ENCODE measurements around the gene NELFE.
"Not testable (repeated sequence)": the region's sequence is repeated elsewhere in the genome, so short reads cannot be mapped to it uniquely, and the experiment has no call there.

The NELFE gene

GRCh38 chr6:31958741-31959739 is at the start of gene NELFE, which contains the start of gene SKIC2:
NELFE (minus strand) TSS chr6:31958971; CDS start chr6:31958446, 525 bp downstream.
SKIC2 (plus strand) TSS chr6:31959175; CDS start chr6:31959193, 18 bp downstream.
- peak; percentile 96 to 98 for DNase-seq (ENCODE audit: low read depth in 1 of 2, low spot score in 1 of 2)

- not testable (repeated sequence) for DNase-seq (ENCODE audit: low read depth in 1 of 2, low spot score in 1 of 2)
Measured at GRCh38 chr6:32008037-32008436, 49.3 kb upstream of the NELFE start.

GRCh38 chr6:32007086-32007485 is 48.3 kb upstream of the NELFE start:
- DNase-seq (ENCODE audit: low read depth in 1 of 2, low spot score in 1 of 2): not testable (repeated sequence)

- DNase-seq (ENCODE audit: low read depth in 1 of 2, low spot score in 1 of 2): not testable (repeated sequence)
Measured at GRCh38 chr6:32005991-32006529, 47.3 kb upstream of the NELFE start.

GRCh38 chr6:32005538-32005880 is 46.7 kb upstream of the NELFE start:
- DNase-seq (ENCODE audit: low read depth in 1 of 2, low spot score in 1 of 2): not testable (repeated sequence)

- DNase-seq (ENCODE audit: low read depth in 1 of 2, low spot score in 1 of 2): not testable (repeated sequence)
Measured at GRCh38 chr6:32004864-32005537, 46.2 kb upstream of the NELFE start.

- DNase-seq (ENCODE audit: low read depth in 1 of 2, low spot score in 1 of 2): not testable (repeated sequence)
Measured at GRCh38 chr6:32004393-32004792, 45.6 kb upstream of the NELFE start.

- DNase-seq (ENCODE audit: low read depth in 1 of 2, low spot score in 1 of 2): not testable (repeated sequence)
Measured at GRCh38 chr6:32003301-32003700, 44.5 kb upstream of the NELFE start.

GRCh38 chr6:32002546-32003268 is 43.9 kb upstream of the NELFE start:
- not testable (repeated sequence) for DNase-seq (ENCODE audit: low read depth in 1 of 2, low spot score in 1 of 2)

GRCh38 chr6:31996385-31996784 is 37.6 kb upstream of the NELFE start:
- not testable (repeated sequence) for DNase-seq (ENCODE audit: low read depth in 1 of 2, low spot score in 1 of 2)

- DNase-seq (ENCODE audit: low read depth in 1 of 2, low spot score in 1 of 2): not testable (repeated sequence)
Measured at GRCh38 chr6:31994421-31994820, 35.6 kb upstream of the NELFE start.

GRCh38 chr6:31989363-31989762 is 30.6 kb upstream of the NELFE start:
- not testable (repeated sequence) for DNase-seq (ENCODE audit: low read depth in 1 of 2, low spot score in 1 of 2)

GRCh38 chr6:31981744-31982143 is 23.0 kb upstream of the NELFE start, which contains the start of gene C4A:
C4A (plus strand) TSS chr6:31982057; CDS start chr6:31982108, 51 bp downstream.
- DNase-seq (ENCODE audit: low read depth in 1 of 2, low spot score in 1 of 2): not testable (repeated sequence)

GRCh38 chr6:31980998-31981397 is 22.2 kb upstream of the NELFE start:
- not testable (repeated sequence) for DNase-seq (ENCODE audit: low read depth in 1 of 2, low spot score in 1 of 2)

- DNase-seq (ENCODE audit: low read depth in 1 of 2, low spot score in 1 of 2): not testable (repeated sequence)
Measured at GRCh38 chr6:31980195-31980876, 21.6 kb upstream of the NELFE start.

- DNase-seq (ENCODE audit: low read depth in 1 of 2, low spot score in 1 of 2): no peak
Measured at GRCh38 chr6:31979238-31979898, 20.6 kb upstream of the NELFE start.

GRCh38 chr6:31978831-31979230 is 20.1 kb upstream of the NELFE start:
- no peak for DNase-seq (ENCODE audit: low read depth in 1 of 2, low spot score in 1 of 2)

- no peak for DNase-seq (ENCODE audit: low read depth in 1 of 2, low spot score in 1 of 2)
Measured at GRCh38 chr6:31977816-31978431, 19.2 kb upstream of the NELFE start.

- DNase-seq (ENCODE audit: low read depth in 1 of 2, low spot score in 1 of 2): not testable (repeated sequence)
Measured at GRCh38 chr6:31976065-31976464, 17.3 kb upstream of the NELFE start.

All from stimulated activated CD4-positive, alpha-beta T cell treated with anti-CD3 and anti-CD28 coated beads, Interleukin-15, amount 100 ng/mL, for 1 hour (primary cell).